H1 (cell line): ENCODE data around the gene ADAM12. TPM values are rescaled to one million over a fixed set of nuclear protein-coding genes. Genes with fewer than 3 reads are reported as not detected.

Experiments
- CTCF ChIA-PET: fragments of 300-600 bp; sonication (Branson Sonifier 250); formaldehyde crosslinking; loops from one replicate; lab custom pipeline; 2021; ENCODE audit not compliant: partially characterized antibody; lab: Charles Lee
- POLR2A ChIA-PET: fragments of 300-600 bp; sonication (Branson Sonifier 250); formaldehyde crosslinking; loops from one replicate; lab custom pipeline; 2021; ENCODE audit warnings: inconsistent platforms; ENCODE audit not compliant: partially characterized antibody; lab: Charles Lee
- DNase-seq, 2 experiments: peaks; one replicate each; pipeline versions ENCODE4 v3.0.0 to v3.0.0-alpha.2; 2010 to 2022; ENCODE audit warnings: low spot score in 2 of 2, low read depth in 1 of 2, mixed read lengths in 1 of 2
- FAIRE-seq: peaks from 2 replicates; lab custom pipeline; 2011; peaks lifted over from hg19 to GRCh38; lab: Jason Lieb, UNC
- H2AFZ ChIP-seq: 2 replicates; pipeline ENCODE4 v1.8.1; 2012; ENCODE audit warnings: low read length, inconsistent platforms
- H2AK5ac ChIP-seq: 2 replicates; pipeline ENCODE4 v1.6.1; 2013; ENCODE audit warnings: low read depth, low read length
- H2BK120ac ChIP-seq: replicated peaks from 2 replicates; pipeline ENCODE3; 2013; ENCODE audit warnings: low read depth, low read length, inconsistent platforms
- H2BK12ac ChIP-seq: 2 replicates; pipeline ENCODE4 v1.6.1; 2013; ENCODE audit warnings: low read depth, low read length
- H2BK15ac ChIP-seq: 2 replicates; pipeline ENCODE4 v1.6.1; 2013; ENCODE audit warnings: low read length
- H2BK20ac ChIP-seq: 2 replicates; pipeline ENCODE4 v1.6.1; 2013; ENCODE audit warnings: low read length
- H2BK5ac ChIP-seq: 2 replicates; pipeline ENCODE4 v1.6.1; 2013; ENCODE audit warnings: low read depth, low read length
- H3K14ac ChIP-seq: 2 replicates; pipeline ENCODE4 v1.6.1; 2013; ENCODE audit warnings: inconsistent platforms; ENCODE audit not compliant: insufficient read length
- H3K18ac ChIP-seq: 2 replicates; pipeline ENCODE4 v1.6.1; 2013; ENCODE audit warnings: low read length; ENCODE audit errors: extremely low read depth
- H3K23ac ChIP-seq: 2 replicates; pipeline ENCODE4 v1.6.1; 2013; ENCODE audit warnings: inconsistent platforms; ENCODE audit not compliant: insufficient read length
- H3K23me2 ChIP-seq: 2 replicates; pipeline ENCODE4 v1.6.1; 2013; ENCODE audit warnings: low read depth, low read length
- H3K27ac ChIP-seq: 2 replicates; pipeline ENCODE4 v1.6.1; 2011; ENCODE audit warnings: low read depth, low read length, inconsistent platforms
- H3K27me3 ChIP-seq, 4 experiments: replicated peaks in 1 of 4; 1 replicate in 1 of 4; 2 replicates in 3 of 4; pipeline versions ENCODE4 v1.6.1 to v1.8.1; 2011 to 2013; ENCODE audit warnings: low read length in 3 of 4, mild to moderate bottlenecking in 3 of 4, inconsistent platforms in 2 of 4, mixed read lengths in 2 of 4, moderate library complexity in 1 of 4; ENCODE audit not compliant: control insufficient read depth in 3 of 4, insufficient read depth in 3 of 4; ENCODE audit errors: extremely low read depth in 1 of 4
- H3K36me3 ChIP-seq, 4 experiments: 2 replicates each; pipeline versions ENCODE4 v1.6.1 to v1.8.1; 2011 to 2013; ENCODE audit warnings: mild to moderate bottlenecking in 4 of 4, low read length in 3 of 4, moderate library complexity in 2 of 4, control low read depth in 1 of 4, inconsistent platforms in 1 of 4; ENCODE audit not compliant: insufficient read depth in 4 of 4, control insufficient read depth in 2 of 4
- H3K4ac ChIP-seq: replicated peaks from 2 replicates; pipeline ENCODE3; 2013; ENCODE audit warnings: low read length, low read depth, mixed read lengths, inconsistent platforms; ENCODE audit not compliant: insufficient read length
- H3K4me1 ChIP-seq, 4 experiments: replicated peaks in 1 of 4; 1 replicate in 1 of 4; 2 replicates in 3 of 4; pipeline versions ENCODE4 v1.6.1 to v1.8.1; 2011 to 2013; ENCODE audit warnings: low read length in 3 of 4, inconsistent platforms in 2 of 4, mixed read lengths in 1 of 4; ENCODE audit not compliant: insufficient read depth in 4 of 4, control insufficient read depth in 3 of 4
- H3K4me2 ChIP-seq, 2 experiments: 2 replicates each; pipeline versions ENCODE4 v1.6.1 to v1.8.1; 2011 to 2013; ENCODE audit warnings: low read depth in 2 of 2, low read length in 2 of 2, control low read depth in 1 of 2, inconsistent platforms in 1 of 2, mild to moderate bottlenecking in 1 of 2; ENCODE audit not compliant: insufficient read depth in 1 of 2
- H3K4me3 ChIP-seq, 4 experiments: fragments of 200-600, 300-600 bp in 1 of 4; sonication (generic), shearing (Covaris generic), sonication (Bioruptor Twin) in 1 of 4; 2 replicates each; pipeline versions ENCODE4 v1.5.1 to v1.8.1; 2011 to 2016; ENCODE audit warnings: low read length in 4 of 4, low read depth in 3 of 4, control low read depth in 2 of 4, inconsistent platforms in 2 of 4, mild to moderate bottlenecking in 2 of 4, mixed read lengths in 1 of 4, moderate library complexity in 1 of 4; ENCODE audit not compliant: insufficient read depth in 2 of 4; ENCODE audit errors: extremely low read depth in 1 of 4
- H3K56ac ChIP-seq: replicated peaks from 2 replicates; pipeline ENCODE3; 2013; ENCODE audit warnings: low read depth, mild to moderate bottlenecking, mixed read lengths, low read length, inconsistent platforms; ENCODE audit not compliant: insufficient read length
- H3K79me1 ChIP-seq: 2 replicates; pipeline ENCODE4 v1.6.1; 2013; ENCODE audit warnings: low read depth, low read length, control low read depth
- H3K79me2 ChIP-seq, 2 experiments: 2 replicates each; pipeline versions ENCODE4 v1.6.1 to v1.8.1; 2012 to 2013; ENCODE audit warnings: low read length in 2 of 2, mild to moderate bottlenecking in 2 of 2, inconsistent platforms in 1 of 2; ENCODE audit not compliant: insufficient read depth in 2 of 2, control insufficient read depth in 1 of 2
- H3K9ac ChIP-seq, 4 experiments: replicated peaks in 1 of 4; 1 replicate in 1 of 4; 2 replicates in 3 of 4; pipeline versions ENCODE4 v1.6.1 to v1.8.1; 2011 to 2013; ENCODE audit warnings: low read depth in 3 of 4, low read length in 3 of 4, control low read depth in 2 of 4, mild to moderate bottlenecking in 2 of 4, moderate library complexity in 2 of 4, inconsistent platforms in 1 of 4; ENCODE audit errors: extremely low read depth in 1 of 4
- H3K9me3 ChIP-seq, 2 experiments: 2 replicates each; pipeline versions ENCODE4 v1.6.1 to v1.8.1; 2012 to 2013; ENCODE audit warnings: mild to moderate bottlenecking in 2 of 2, moderate library complexity in 2 of 2, control low read depth in 1 of 2, inconsistent platforms in 1 of 2, low read depth in 1 of 2, low read length in 1 of 2, mixed read lengths in 1 of 2; ENCODE audit not compliant: insufficient read depth in 2 of 2
- H4K20me1 ChIP-seq, 2 experiments: replicated peaks in 1 of 2; 2 replicates each; pipeline versions ENCODE3 to v1.8.1; 2011 to 2013; ENCODE audit warnings: inconsistent platforms in 2 of 2, low read length in 2 of 2, mild to moderate bottlenecking in 1 of 2; ENCODE audit not compliant: insufficient read depth in 2 of 2, control insufficient read depth in 1 of 2
- H4K5ac ChIP-seq: 2 replicates; pipeline ENCODE4 v1.6.1; 2013; ENCODE audit warnings: low read length, low read depth, mixed read lengths, inconsistent platforms; ENCODE audit not compliant: insufficient read length
- H4K8ac ChIP-seq: 2 replicates; pipeline ENCODE4 v1.8.0; 2013; ENCODE audit warnings: mild to moderate bottlenecking, moderate library complexity, low read length, inconsistent platforms; ENCODE audit not compliant: insufficient read depth; ENCODE audit errors: extremely low read depth
- H4K91ac ChIP-seq: replicated peaks from 2 replicates; pipeline ENCODE3; 2013; ENCODE audit warnings: low read length, mixed read lengths, inconsistent platforms; ENCODE audit not compliant: insufficient read length
- EGR1 ChIP-seq: IDR thresholded peaks from 2 replicates; pipeline ENCODE4 v1.6.1; 2011; ENCODE audit warnings: low read depth, low read length, borderline replicate concordance
- RXRA ChIP-seq: IDR thresholded peaks from 2 replicates; pipeline ENCODE4 v1.6.1; 2011; ENCODE audit warnings: low read depth, mild to moderate bottlenecking, low read length, moderate library complexity; ENCODE audit not compliant: insufficient read depth
- SIX5 ChIP-seq: IDR thresholded peaks from 2 replicates; pipeline ENCODE4 v1.6.1; 2011; ENCODE audit warnings: mild to moderate bottlenecking, low read depth, low read length
- WGBS, 2 experiments: shearing (Covaris generic) in 1 of 2; methylation state at CpG; one replicate each; pipeline versions ENCODE4 v1.1.6 to v1.1.7; 2013 to 2015; ENCODE audit warnings: low lambda C conversion rate in 2 of 2, mixed read lengths in 2 of 2, inconsistent platforms in 1 of 2, low coverage in 1 of 2, missing lambda C conversion rate in 1 of 2; ENCODE audit not compliant: insufficient replicate concordance in 2 of 2, insufficient coverage in 1 of 2, insufficient read length in 1 of 2; ENCODE audit errors: extremely low coverage in 1 of 2, missing lambda C conversion rate in 1 of 2; 5-methylcytosine and 5-hydroxymethylcytosine counted together
- polyA plus RNA-seq, 7 experiments: library from polyadenylated mRNA; depleted of rRNA in 3 of 7; stranded (reverse) in 5 of 7; unstranded in 2 of 7; fragments of >200 nt in 5 of 7; fragments of 200-250 nt in 2 of 7; gene quantifications; 1 replicate in 5 of 7; 2 replicates in 1 of 7; 4 replicates in 1 of 7; pipeline versions ENCODE4 v1.2.1 to v1.2.3, GENCODE V29; 2011 to 2013; ENCODE audit warnings: missing spikeins in 2 of 7, mixed read lengths in 2 of 7
- total RNA-seq: library from RNA; stranded (reverse); fragmentation: NEBNext Ultra II Directional; extraction: Animal tissue kit (Norgen Biotek cat#: 25700); gene quantifications from 2 replicates; pipeline ENCODE4 v1.2.1, GENCODE V29; 2021

Gene ADAM12
- total and polyA plus RNA-seq, 2 of the 8 experiments (the other 6 are each of a cell fraction or from before 2014, with no cell fraction given) = 0.07 to 0.17 TPM

DNA sequence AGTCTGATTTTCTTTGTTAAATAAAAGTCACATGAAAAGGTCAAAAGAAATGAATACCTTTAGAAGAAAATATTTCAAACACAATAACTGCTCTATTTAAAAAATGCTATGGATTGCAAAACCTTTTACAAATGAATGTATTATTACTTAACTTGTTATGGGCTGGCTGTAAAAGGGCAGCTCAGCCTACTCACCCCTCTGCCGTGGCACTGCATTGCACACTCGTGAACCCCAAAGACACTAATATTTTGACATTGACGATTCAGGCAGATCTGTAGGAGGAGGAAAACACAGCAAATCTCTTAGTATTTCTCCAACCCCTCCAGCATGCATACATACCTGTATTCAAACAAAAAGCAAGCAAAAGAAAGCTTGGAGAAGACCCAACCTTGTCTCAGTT lies 342.4 kb downstream of the ADAM12 start:
- CTCF ChIA-PET = interaction anchor here (1.3 kb wide), 1 partner anchor 31 kb away, joined by 3 read pairs; no protein-coding TSS in a partner anchor
- DNase-seq = no peak
- Histone ChIP-seq H2BK5ac (no peak overlapping the region), H4K5ac (no peak overlapping the region), H3K56ac (no peak overlapping the region), H4K91ac (no peak overlapping the region), H2BK20ac (no peak overlapping the region), H3K79me2 (no peaks in the 10 kb centered on the region), H3K9ac (no peak overlapping the region), H2BK12ac (no peak overlapping the region), H3K4ac (no peak overlapping the region), H3K27ac (no peak overlapping the region), H3K4me2 (no peak overlapping the region), H3K4me3 (no peak overlapping the region), H4K20me1 (no peaks in the 10 kb centered on the region), H4K8ac (no peak overlapping the region), H3K79me1 (no peaks in the 10 kb centered on the region), H3K9me3 (no peaks in the 10 kb centered on the region), H2BK120ac (no peak overlapping the region), H3K27me3 (no peaks in the 10 kb centered on the region), H3K4me1 (peaks cover 0 to 4% (median 1%) of the 10 kb centered on the region in 4 experiments; a peak in 5 of 7 replicates), H3K18ac (no peak overlapping the region), H3K23ac (no peak overlapping the region), H2BK15ac (no peak overlapping the region), H3K36me3 (no peaks in the 10 kb centered on the region), H3K23me2 (no peaks in the 10 kb centered on the region), H3K14ac (no peak overlapping the region), H2AFZ (no peak overlapping the region), H2AK5ac (no peak overlapping the region)
- POLR2A ChIA-PET = no interaction called here
- no peak for TF ChIP-seq EGR1
- TF ChIP-seq SIX5 = no peak
- TF ChIP-seq RXRA = no peak
- 87% methylated on average over 3 of the region's 3 CpGs; no CpG with 5 or more reads in 1 of the 2 experiments for WGBS, 2 experiments
- no peak for FAIRE-seq
